ENCODE data around the gene NOMO2.
"Not testable (repeated sequence)": the region's sequence is repeated elsewhere in the genome, so short reads cannot be mapped to it uniquely, and the experiment has no call there.

- not testable (repeated sequence) for TF ChIP-seq CREM (CRISPR knock-in tag; IDR thresholded peaks at IDR 0.05); MXD4 (CRISPR knock-in tag; IDR thresholded peaks at IDR 0.05; ENCODE audit: borderline replicate concordance); ETV6 (CRISPR knock-in tag; IDR thresholded peaks at IDR 0.05); TCF7 (CRISPR knock-in tag; IDR thresholded peaks at IDR 0.05; ENCODE audit: low read depth); FOXK1 (CRISPR knock-in tag; IDR thresholded peaks at IDR 0.05); NR1H2 (CRISPR knock-in tag; IDR thresholded peaks at IDR 0.05); ZMAT4 (CRISPR knock-in tag; IDR thresholded peaks at IDR 0.05); OVOL2 (CRISPR knock-in tag; IDR thresholded peaks at IDR 0.05; ENCODE audit: borderline replicate concordance); ELF4 (CRISPR knock-in tag; IDR thresholded peaks at IDR 0.05; ENCODE audit: low read depth); ZBTB21 (CRISPR knock-in tag; IDR thresholded peaks at IDR 0.05; ENCODE audit: borderline replicate concordance)
- TF ChIP-seq, protein P1, sequence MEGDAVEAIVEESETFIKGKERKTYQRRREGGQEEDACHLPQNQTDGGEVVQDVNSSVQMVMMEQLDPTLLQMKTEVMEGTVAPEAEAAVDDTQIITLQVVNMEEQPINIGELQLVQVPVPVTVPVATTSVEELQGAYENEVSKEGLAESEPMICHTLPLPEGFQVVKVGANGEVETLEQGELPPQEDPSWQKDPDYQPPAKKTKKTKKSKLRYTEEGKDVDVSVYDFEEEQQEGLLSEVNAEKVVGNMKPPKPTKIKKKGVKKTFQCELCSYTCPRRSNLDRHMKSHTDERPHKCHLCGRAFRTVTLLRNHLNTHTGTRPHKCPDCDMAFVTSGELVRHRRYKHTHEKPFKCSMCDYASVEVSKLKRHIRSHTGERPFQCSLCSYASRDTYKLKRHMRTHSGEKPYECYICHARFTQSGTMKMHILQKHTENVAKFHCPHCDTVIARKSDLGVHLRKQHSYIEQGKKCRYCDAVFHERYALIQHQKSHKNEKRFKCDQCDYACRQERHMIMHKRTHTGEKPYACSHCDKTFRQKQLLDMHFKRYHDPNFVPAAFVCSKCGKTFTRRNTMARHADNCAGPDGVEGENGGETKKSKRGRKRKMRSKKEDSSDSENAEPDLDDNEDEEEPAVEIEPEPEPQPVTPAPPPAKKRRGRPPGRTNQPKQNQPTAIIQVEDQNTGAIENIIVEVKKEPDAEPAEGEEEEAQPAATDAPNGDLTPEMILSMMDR (IDR thresholded peaks at IDR 0.05), result not testable (repeated sequence)
- TF ChIP-seq, protein P2, sequence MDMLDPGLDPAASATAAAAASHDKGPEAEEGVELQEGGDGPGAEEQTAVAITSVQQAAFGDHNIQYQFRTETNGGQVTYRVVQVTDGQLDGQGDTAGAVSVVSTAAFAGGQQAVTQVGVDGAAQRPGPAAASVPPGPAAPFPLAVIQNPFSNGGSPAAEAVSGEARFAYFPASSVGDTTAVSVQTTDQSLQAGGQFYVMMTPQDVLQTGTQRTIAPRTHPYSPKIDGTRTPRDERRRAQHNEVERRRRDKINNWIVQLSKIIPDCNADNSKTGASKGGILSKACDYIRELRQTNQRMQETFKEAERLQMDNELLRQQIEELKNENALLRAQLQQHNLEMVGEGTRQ (CRISPR knock-in tag; IDR thresholded peaks at IDR 0.05), result not testable (repeated sequence)
- TF ChIP-seq, protein P3, sequence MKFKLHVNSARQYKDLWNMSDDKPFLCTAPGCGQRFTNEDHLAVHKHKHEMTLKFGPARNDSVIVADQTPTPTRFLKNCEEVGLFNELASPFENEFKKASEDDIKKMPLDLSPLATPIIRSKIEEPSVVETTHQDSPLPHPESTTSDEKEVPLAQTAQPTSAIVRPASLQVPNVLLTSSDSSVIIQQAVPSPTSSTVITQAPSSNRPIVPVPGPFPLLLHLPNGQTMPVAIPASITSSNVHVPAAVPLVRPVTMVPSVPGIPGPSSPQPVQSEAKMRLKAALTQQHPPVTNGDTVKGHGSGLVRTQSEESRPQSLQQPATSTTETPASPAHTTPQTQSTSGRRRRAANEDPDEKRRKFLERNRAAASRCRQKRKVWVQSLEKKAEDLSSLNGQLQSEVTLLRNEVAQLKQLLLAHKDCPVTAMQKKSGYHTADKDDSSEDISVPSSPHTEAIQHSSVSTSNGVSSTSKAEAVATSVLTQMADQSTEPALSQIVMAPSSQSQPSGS (CRISPR knock-in tag; IDR thresholded peaks at IDR 0.05; ENCODE audit: borderline replicate concordance, low read depth), result not testable (repeated sequence)
- TF ChIP-seq, protein P4, sequence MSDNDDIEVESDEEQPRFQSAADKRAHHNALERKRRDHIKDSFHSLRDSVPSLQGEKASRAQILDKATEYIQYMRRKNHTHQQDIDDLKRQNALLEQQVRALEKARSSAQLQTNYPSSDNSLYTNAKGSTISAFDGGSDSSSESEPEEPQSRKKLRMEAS (CRISPR knock-in tag; IDR thresholded peaks at IDR 0.05), result not testable (repeated sequence)
Measured at GRCh38 chr16:18436025-18436424, 125.9 kb downstream of the NOMO2 start.

All from WTC11 (cell line).